ENCODE measurements around the gene MTG2.
A peak's percentile ranks its signal among the peaks of the same experiment; 100 is the strongest.

Gene MTG2

GRCh38 chr20:62236200-62236599 lies 53.4 kb downstream of the MTG2 start:
- DNase-seq, result no peak

- DNase-seq, result no peak
Measured at GRCh38 chr20:62236766-62237513, 54.1 kb downstream of the MTG2 start.

- no peak for DNase-seq
Measured at GRCh38 chr20:62237514-62237800, 54.6 kb downstream of the MTG2 start.

GRCh38 chr20:62237801-62238568 lies 55.2 kb downstream of the MTG2 start, which contains the start of gene OSBPL2:
TSS of gene OSBPL2 (plus strand) at chr20:62238521. CDS start at chr20:62256185, 17,664 bp downstream.
- DNase-seq, result peak; percentile 98

- no peak for DNase-seq
Measured at GRCh38 chr20:62238569-62239277, 55.9 kb downstream of the MTG2 start.

GRCh38 chr20:62239278-62239879 lies 56.6 kb downstream of the MTG2 start:
- DNase-seq, result no peak

- no peak for DNase-seq
Measured at GRCh38 chr20:62240020-62240685, 57.3 kb downstream of the MTG2 start.

- DNase-seq, result no peak
Measured at GRCh38 chr20:62241506-62241905, 58.7 kb downstream of the MTG2 start.

- no peak for DNase-seq
Measured at GRCh38 chr20:62242176-62242575, 59.3 kb downstream of the MTG2 start.

- no peak for DNase-seq
Measured at GRCh38 chr20:62243106-62243505, 60.3 kb downstream of the MTG2 start.

- no peak for DNase-seq
Measured at GRCh38 chr20:62243906-62244515, 61.2 kb downstream of the MTG2 start.

GRCh38 chr20:62244644-62245108 lies 61.8 kb downstream of the MTG2 start:
- DNase-seq, result no peak

GRCh38 chr20:62245911-62246280 lies 63.1 kb downstream of the MTG2 start:
- no peak for DNase-seq

- DNase-seq, result no peak
Measured at GRCh38 chr20:62246431-62246830, 63.6 kb downstream of the MTG2 start.

GRCh38 chr20:62246872-62247652 lies 64.2 kb downstream of the MTG2 start:
- DNase-seq, result no peak

GRCh38 chr20:62248890-62249560 lies 66.2 kb downstream of the MTG2 start:
- DNase-seq, result no peak

- DNase-seq, result peak; percentile 53
Measured at GRCh38 chr20:62252342-62252966, 69.6 kb downstream of the MTG2 start.
